Neural progenitor cell (in vitro differentiated cells): ENCODE measurements around the gene C1orf50. TPM values are rescaled to one million over a fixed set of nuclear protein-coding genes. Genes with fewer than 3 reads are reported as not detected.
A peak's percentile ranks its signal among the peaks of the same experiment; 100 is the strongest.

Experiments used
- DNase-seq: peaks from one replicate; pipeline ENCODE4 v3.0.0-alpha.2; 2016; ENCODE audit warnings: low spot score
- H2AFZ ChIP-seq: fragments of 200-600 bp; sonication (generic); replicated peaks from 2 replicates; pipeline ENCODE4 v1.6.1; 2016; ENCODE audit warnings: antibody characterized with exemption
- H3F3A ChIP-seq: fragments of 200-600 bp; sonication (generic); 2 replicates; pipeline ENCODE4 v1.6.1; 2016; ENCODE audit warnings: antibody characterized with exemption, low read depth
- H3K27ac ChIP-seq: fragments of 200-600 bp; sonication (generic); 2 replicates; pipeline ENCODE4 v1.5.1; 2016; ENCODE audit warnings: mild to moderate bottlenecking
- H3K27me3 ChIP-seq: fragments of 200-600 bp; sonication (generic); 2 replicates; pipeline ENCODE4 v1.6.1; 2016; ENCODE audit warnings: mild to moderate bottlenecking, moderate library complexity
- H3K36me3 ChIP-seq: fragments of 200-600 bp; sonication (generic); 2 replicates; pipeline ENCODE4 v1.5.1; 2016
- H3K4me1 ChIP-seq: fragments of 200-600 bp; sonication (generic); 2 replicates; pipeline ENCODE4 v1.6.1; 2016; ENCODE audit warnings: mixed run types
- H3K4me2 ChIP-seq: fragments of 200-600 bp; sonication (generic); 2 replicates; pipeline ENCODE4 v1.6.1; 2016
- H3K4me3 ChIP-seq: fragments of 200-600 bp; sonication (generic); 2 replicates; pipeline ENCODE4 v1.5.1; 2016
- H3K79me2 ChIP-seq: fragments of 200-600 bp; sonication (generic); 2 replicates; pipeline ENCODE4 v1.6.1; 2016; ENCODE audit warnings: low read depth
- H3K9ac ChIP-seq: fragments of 200-600 bp; sonication (generic); 2 replicates; pipeline ENCODE4 v1.6.1; 2016
- H3K9me3 ChIP-seq: fragments of 200-600 bp; sonication (generic); 2 replicates; pipeline ENCODE4 v1.5.1; 2016; ENCODE audit warnings: low read depth
- H4K20me1 ChIP-seq: fragments of 200-600 bp; sonication (generic); 2 replicates; pipeline ENCODE4 v1.6.1; 2016; ENCODE audit warnings: low read depth
- H3K27ac Mint-ChIP-seq: 3 replicates; pipeline ENCODE4 v1.8.0; 2021; ENCODE audit warnings: mixed read lengths
- H3K27me3 Mint-ChIP-seq: 2 replicates; pipeline ENCODE4 v1.8.0; 2022; ENCODE audit warnings: low read depth, mild to moderate bottlenecking, inconsistent platforms, moderate library complexity, mixed read lengths; ENCODE audit not compliant: insufficient read depth
- H3K36me3 Mint-ChIP-seq: 3 replicates; pipeline ENCODE4 v1.8.0; 2021; ENCODE audit warnings: mixed read lengths
- H3K4me1 Mint-ChIP-seq: 3 replicates; pipeline ENCODE4 v1.8.0; 2021; ENCODE audit warnings: mixed read lengths
- H3K4me3 Mint-ChIP-seq: 3 replicates; pipeline ENCODE4 v1.8.0; 2021; ENCODE audit warnings: mild to moderate bottlenecking, moderate library complexity, mixed read lengths
- H3K9me3 Mint-ChIP-seq: 3 replicates; pipeline ENCODE4 v1.8.0; 2020; ENCODE audit warnings: mixed read lengths
- EZH2 ChIP-seq: fragments of 200-600 bp; sonication (generic); IDR thresholded peaks from 2 replicates; pipeline ENCODE4 v1.6.1; 2017; ENCODE audit warnings: antibody characterized with exemption, mild to moderate bottlenecking, moderate library complexity
- EZH2phosphoT487 ChIP-seq: fragments of 200-600 bp; sonication (generic); IDR thresholded peaks from 2 replicates; pipeline ENCODE4 v1.6.1; 2017; ENCODE audit warnings: antibody characterized with exemption
- total RNA-seq: library from RNA; depleted of rRNA; stranded (reverse); fragments of >200 nt; gene quantifications from 2 replicates; pipeline ENCODE4 v1.2.3, GENCODE V29; 2015; ENCODE audit warnings: low replicate concordance
- TF ChIP-seq, protein P1 (sequence below): fragments of 200-600 bp; sonication (generic); IDR thresholded peaks from 2 replicates; pipeline ENCODE4 v1.5.1; 2017; ENCODE audit warnings: antibody characterized with exemption, mild to moderate bottlenecking

The C1orf50 gene
- total RNA-seq, 1 donor from 2014 or later = 19.0 TPM

DNA sequence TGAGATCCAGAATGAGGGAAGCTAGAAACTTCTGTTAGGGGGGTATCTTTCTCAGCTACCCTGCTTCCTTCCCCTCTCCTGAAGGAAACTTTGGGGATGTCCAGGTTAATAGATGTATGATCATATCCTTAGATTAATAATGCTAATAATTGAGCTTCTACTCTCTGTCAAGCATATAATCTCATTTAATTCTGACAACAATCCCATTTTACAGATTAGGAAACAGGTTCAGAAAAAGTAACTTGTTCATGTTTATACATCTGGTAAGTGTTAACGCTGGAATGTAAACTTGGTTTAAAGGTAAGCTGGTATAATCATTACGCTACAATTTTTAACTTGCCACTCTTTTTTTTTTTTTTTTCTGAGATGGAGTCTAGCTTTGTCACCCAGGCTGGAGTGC lies 16.0 kb downstream of the C1orf50 start:
- no peaks in the 10 kb centered on the region for H3F3A ChIP-seq
- TF ChIP-seq, protein P1, sequence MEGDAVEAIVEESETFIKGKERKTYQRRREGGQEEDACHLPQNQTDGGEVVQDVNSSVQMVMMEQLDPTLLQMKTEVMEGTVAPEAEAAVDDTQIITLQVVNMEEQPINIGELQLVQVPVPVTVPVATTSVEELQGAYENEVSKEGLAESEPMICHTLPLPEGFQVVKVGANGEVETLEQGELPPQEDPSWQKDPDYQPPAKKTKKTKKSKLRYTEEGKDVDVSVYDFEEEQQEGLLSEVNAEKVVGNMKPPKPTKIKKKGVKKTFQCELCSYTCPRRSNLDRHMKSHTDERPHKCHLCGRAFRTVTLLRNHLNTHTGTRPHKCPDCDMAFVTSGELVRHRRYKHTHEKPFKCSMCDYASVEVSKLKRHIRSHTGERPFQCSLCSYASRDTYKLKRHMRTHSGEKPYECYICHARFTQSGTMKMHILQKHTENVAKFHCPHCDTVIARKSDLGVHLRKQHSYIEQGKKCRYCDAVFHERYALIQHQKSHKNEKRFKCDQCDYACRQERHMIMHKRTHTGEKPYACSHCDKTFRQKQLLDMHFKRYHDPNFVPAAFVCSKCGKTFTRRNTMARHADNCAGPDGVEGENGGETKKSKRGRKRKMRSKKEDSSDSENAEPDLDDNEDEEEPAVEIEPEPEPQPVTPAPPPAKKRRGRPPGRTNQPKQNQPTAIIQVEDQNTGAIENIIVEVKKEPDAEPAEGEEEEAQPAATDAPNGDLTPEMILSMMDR = no peak
- TF ChIP-seq EZH2 (no peak), EZH2phosphoT487 (no peak)
- no peaks in the 10 kb centered on the region for H3K36me3 ChIP-seq
- no peak overlapping the region for H2AFZ ChIP-seq
- H3K4me3 ChIP-seq = no peak overlapping the region
- no peaks in the 10 kb centered on the region for H3K79me2 ChIP-seq
- Mint-ChIP-seq H3K4me3 (no peak overlapping the region), H3K27ac (no peak overlapping the region), H3K36me3 (peaks cover 30% of the 10 kb centered on the region), H3K9me3 (no peaks in the 10 kb centered on the region), H3K4me1 (no peaks in the 10 kb centered on the region), H3K27me3 (peaks cover 4% of the 10 kb centered on the region)
- H3K9me3 ChIP-seq = no peaks in the 10 kb centered on the region
- H3K9ac ChIP-seq = no peak overlapping the region
- H4K20me1 ChIP-seq = no peaks in the 10 kb centered on the region
- H3K4me2 ChIP-seq = no peak overlapping the region
- DNase-seq = no peak
- no peaks in the 10 kb centered on the region for H3K27me3 ChIP-seq
- no peaks in the 10 kb centered on the region for H3K4me1 ChIP-seq
- H3K27ac ChIP-seq = no peak overlapping the region

DNA sequence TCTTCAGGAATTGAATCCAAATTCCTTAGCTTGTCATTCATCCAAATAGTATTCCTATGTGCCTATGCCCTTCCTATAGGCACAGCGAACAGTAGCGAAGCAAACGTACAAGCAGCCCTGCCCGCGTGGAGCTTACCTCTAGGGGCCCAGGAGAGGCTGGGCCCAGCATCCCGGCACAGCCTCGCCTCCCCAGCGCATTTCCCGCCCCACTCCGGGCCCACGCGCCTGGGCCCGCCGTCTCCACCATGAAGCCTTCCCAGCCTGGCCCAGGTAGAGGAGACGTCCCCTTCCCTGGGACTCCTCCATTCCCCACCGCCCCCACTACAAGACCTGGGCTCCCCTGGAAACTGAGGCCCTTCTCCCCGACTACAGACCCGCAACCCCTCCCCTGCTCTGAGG lies 17.5 kb downstream of the C1orf50 start:
- Histone ChIP-seq H3K27me3 (no peaks in the 10 kb centered on the region), H3K27ac (no peak overlapping the region), H3K36me3 (no peaks in the 10 kb centered on the region), H3K4me3 (no peak overlapping the region), H4K20me1 (no peaks in the 10 kb centered on the region), H3K4me1 (no peaks in the 10 kb centered on the region), H3K79me2 (no peaks in the 10 kb centered on the region), H3K9me3 (no peaks in the 10 kb centered on the region), H3F3A (no peaks in the 10 kb centered on the region), H3K4me2 (no peak overlapping the region), H2AFZ (no peak overlapping the region), H3K9ac (no peak overlapping the region)
- H3K9me3 Mint-ChIP-seq = no peaks in the 10 kb centered on the region
- peaks cover 4% of the 10 kb centered on the region for H3K27me3 Mint-ChIP-seq
- no peak for TF ChIP-seq EZH2phosphoT487
- TF ChIP-seq, protein P1 = no peak
- no peak for TF ChIP-seq EZH2
- DNase-seq = no peak
- no peaks in the 10 kb centered on the region for H3K4me1 Mint-ChIP-seq
- H3K4me3 Mint-ChIP-seq = no peak overlapping the region
- peaks cover 22% of the 10 kb centered on the region for H3K36me3 Mint-ChIP-seq
- H3K27ac Mint-ChIP-seq = no peak overlapping the region

DNA sequence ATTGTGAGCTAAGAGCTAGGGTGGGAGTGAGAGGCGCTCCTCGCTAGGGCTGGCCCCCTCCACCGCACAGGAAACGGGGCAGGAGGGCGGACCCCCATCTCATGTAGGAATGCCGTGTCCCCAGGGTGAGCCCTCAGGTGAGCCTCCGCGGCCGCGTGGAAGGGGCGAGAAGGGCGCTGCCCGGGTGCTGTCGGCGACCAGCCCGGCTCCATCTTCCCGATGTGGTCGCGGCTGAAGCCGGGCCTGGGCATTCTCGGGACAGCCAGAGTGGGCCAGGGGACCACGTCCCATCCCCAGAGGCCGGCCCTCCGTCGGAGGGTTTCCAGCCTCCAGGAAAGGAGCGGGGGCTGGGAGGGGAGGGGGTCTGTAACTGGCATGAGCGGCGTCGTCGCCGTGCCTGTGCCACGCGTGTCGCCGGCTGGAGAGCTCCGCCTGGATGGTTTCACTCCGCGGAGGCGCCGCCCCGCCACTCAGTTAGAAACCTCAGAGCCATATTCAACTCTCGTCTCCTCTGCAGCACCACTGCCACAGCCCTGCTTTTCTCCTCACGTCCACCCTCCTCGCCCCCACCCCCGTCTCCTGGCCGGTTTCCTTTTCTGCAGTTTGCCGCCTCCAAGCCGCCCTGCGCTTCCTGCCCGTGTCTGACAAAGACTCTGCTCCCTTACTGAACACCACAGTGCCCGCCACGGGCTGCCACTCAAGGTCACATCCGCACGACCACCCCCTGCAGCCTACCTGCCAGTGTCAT lies 18.1 kb downstream of the C1orf50 start, which contains the start of gene TMEM269:
TMEM269 (plus strand) TSS at position 46 of the 748 bp plus-strand sequence. CDS start 4,903 bp downstream, outside the sequence.
- Mint-ChIP-seq H3K4me1 (no peaks in the 10 kb centered on the region), H3K27me3 (peaks cover 4% of the 10 kb centered on the region), H3K4me3 (no peak within 1 kb of the TSS), H3K36me3 (peaks cover 18% of the 10 kb centered on the region), H3K9me3 (no peaks in the 10 kb centered on the region), H3K27ac (peak within 1 kb of the TSS; percentile 20)
- TF ChIP-seq EZH2 (no peak), EZH2phosphoT487 (no peak)
- TF ChIP-seq, protein P1 = no peak
- no peak within 1 kb of the TSS for H3K9ac ChIP-seq
- H2AFZ ChIP-seq = no peak within 1 kb of the TSS
- no peaks in the 10 kb centered on the region for H3K27me3 ChIP-seq
- DNase-seq = no peak
- H3K9me3 ChIP-seq = no peaks in the 10 kb centered on the region
- no peak within 1 kb of the TSS for H3K27ac ChIP-seq
- H3F3A ChIP-seq = no peaks in the 10 kb centered on the region
- H4K20me1 ChIP-seq = no peaks in the 10 kb centered on the region
- H3K36me3 ChIP-seq = no peaks in the 10 kb centered on the region
- H3K79me2 ChIP-seq = no peaks in the 10 kb centered on the region
- no peak within 1 kb of the TSS for H3K4me3 ChIP-seq
- H3K4me2 ChIP-seq = no peak within 1 kb of the TSS
- H3K4me1 ChIP-seq = no peaks in the 10 kb centered on the region
